ENCODE measurements around the gene CXADR.

CXADR gene

DNA sequence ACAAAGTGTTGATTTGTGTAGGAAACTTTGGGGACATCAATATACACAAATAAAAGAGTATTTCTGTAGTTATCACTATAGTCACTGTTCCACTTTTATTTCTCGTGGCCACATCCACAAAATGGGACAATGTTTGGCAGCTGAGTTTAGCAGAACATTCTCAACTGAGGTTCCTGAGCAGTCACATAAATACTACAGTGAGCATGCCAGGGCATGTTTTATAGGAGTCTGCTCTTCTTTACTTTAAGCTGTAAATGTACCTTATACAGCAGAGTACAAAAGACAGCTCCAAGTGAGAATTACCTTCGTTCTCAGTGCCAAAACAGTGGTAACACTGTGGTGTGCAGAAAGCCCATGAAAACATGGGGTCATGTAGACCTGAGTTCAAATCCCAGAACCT, 94.8 kb downstream of the CXADR start:
- no peak for DNase-seq (ENCODE audit: low spot score)

DNA sequence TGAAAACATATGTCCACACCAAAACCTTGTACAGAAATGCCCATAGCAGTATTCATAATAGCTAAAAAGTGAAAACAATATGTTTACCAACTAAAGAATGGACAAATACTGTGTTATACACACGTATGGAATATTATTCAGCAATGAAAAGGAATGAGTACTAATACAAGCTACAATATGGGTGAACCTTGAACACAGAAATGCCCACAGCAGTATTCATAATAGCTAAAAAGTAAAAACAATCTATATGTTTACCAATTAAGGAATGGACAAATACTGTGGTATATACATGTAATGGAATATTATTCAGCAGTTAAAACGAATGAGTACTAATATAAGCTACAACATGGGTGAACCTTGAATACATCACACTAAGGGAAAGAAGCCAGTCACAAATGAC, 96.8 kb downstream of the CXADR start:
- DNase-seq (ENCODE audit: low spot score): no peak

DNA sequence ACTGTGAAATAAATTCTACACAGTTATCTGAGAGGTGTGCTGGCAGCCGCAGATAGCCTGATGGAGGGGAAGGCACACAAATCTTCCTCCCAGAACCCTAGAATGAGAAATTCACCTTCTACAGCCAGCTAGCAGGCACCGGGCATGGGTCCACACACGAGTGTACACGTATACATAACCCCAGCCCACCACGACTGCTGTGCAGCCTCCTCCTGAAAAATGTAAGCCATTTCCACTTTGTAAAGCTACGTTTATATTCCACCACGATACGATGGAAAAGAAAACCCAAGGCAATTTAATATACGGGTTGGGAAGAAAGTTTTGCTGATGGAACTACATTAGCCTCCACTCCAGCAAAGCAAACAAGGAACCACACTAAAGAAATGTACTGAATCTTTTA, 98.1 kb downstream of the CXADR start:
- peak; percentile 12 for DNase-seq (ENCODE audit: low spot score)

DNA sequence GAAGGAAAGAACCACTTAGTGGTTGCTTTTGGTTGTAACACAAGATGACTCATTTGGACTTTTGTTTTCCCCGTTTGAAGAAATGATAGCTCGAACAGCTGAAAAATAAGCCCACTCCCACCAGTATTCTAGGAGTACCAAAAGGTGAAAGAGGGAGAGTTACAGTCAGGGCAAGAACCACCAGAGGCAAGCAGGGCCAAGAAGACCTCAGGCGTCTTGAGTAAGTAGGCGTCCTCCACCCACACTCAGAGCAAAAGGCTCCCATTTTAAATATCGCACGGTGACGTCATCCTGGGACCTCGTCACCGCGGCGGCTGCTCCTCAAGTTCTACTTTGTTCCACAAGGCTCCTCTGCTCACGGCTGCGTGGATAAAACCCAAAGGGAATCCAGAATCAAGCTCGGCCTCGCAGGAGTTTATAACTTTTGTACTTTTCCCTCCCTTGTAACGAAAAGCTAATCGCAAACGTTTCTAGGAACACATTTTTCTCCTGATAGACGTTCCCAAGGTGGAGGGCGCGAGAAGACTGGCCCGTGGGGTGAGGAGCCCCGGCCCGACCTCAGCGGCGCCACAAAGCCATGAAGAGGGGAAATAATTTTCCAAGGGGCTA, 98.7 kb downstream of the CXADR start:
- peak; percentile 83 for DNase-seq (ENCODE audit: low spot score)

DNA sequence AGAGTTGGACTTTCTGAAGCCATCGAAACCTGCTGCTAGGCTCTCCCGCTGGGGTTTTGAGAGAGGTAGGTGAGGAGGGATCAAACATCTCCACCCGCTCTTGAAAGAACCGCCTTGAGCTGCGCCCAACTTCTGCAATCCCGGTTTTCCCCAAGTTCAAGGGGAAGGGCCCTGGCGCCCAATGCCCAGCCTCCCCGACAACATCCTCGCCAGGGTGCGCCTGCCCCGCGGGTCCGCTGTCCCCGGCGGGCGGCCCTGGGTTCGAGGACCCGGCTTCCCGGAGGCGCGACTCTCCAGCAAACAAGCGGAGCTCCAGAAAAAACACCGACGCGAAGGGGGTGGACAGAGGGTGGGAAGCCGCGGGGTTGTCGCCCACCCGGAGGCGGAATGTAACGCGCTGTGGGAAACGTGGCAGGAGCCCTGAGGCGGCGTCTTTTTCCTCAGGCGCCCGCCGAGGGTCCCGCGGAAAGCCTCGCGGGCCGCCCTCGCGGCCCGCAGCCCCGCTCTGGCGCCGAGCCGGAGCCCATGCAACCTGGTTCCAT, 99.3 kb downstream of the CXADR start:
- peak; percentile 51 for DNase-seq (ENCODE audit: low spot score)

DNA sequence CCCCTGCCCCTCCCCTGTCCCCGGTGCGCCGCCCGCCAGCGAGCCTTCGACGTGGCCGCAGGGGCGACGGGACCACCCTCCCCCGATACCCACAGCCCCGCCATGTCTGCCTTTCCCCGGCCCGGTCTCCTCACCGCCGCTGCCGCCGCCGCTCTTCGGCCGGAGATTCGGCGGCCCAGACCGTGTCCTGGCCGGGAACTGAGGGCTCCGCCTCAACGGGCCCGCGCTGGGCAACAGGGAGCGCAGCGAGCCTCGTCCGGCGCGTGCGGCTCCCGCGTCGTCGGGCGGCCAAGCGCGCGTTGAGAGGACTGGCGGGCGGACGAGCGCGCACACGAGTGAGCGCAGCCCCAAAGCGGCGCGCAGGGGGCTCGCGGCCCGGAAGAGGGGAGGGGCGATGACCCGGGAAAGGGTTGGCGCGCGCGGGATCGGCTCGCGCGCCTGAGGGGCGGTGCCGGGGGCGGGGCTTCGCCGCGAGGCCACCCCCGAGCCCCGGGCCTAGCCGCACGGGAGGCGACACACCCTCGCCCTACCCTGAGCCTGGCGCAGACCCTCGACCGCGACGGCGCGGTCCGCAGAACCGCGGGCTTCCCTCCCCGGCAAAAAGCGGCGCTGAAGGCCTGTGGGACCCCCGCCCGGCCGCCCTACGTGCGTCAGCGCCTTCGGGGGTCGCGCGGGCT, 99.9 kb downstream of the CXADR start, which contains the start of gene BTG3:
Gene BTG3, minus strand, starts transcription at position 337 of the 677 bp plus-strand sequence. CDS start 3,757 bp downstream, outside the sequence.
- peak; percentile 94 for DNase-seq (ENCODE audit: low spot score)

GRCh38 chr21:17613242-17613676, 100.4 kb downstream of the CXADR start:
- DNase-seq (ENCODE audit: low spot score): peak; percentile 18

- DNase-seq (ENCODE audit: low spot score): no peak
Observed at GRCh38 chr21:17616831-17617230, 104.0 kb downstream of the CXADR start.

DNA sequence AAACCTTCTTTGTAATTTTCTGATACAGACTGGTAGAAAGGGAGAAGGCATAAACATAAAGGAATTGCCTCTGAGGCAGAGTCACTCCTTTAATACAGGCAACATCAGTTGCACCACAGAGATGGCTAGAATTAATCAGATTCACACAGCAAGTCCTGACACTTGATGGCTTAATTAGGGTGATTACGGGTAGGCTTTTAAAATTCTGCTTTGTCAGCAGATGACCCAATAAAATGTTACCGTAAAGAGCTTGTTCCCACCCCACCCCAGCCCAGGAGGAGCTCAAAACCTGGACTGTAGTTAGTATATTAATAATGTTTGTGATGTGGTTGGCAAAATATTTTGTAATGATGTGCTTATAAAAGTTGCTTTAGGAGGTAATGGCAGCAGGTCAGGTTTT, 109.2 kb downstream of the CXADR start:
- DNase-seq (ENCODE audit: low spot score): no peak

DNA sequence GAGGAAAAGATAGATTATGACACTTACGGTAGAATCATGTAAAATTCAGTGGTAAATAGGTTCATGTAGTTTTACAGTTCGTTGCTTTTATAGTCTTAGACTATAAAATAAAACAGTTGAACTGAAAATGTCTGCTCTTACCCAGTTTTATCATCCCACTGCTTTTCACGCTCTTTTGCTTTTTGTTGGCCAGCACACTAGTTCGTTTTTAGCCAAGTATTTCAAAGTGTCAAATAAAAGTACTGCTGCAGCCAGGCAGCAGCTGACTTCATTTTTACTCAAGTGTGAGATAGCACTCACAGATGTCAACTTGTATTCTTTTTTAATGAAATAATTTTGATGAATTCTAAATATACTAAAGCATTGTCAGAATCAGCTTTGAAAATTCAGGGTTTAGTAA, 118.4 kb downstream of the CXADR start:
- DNase-seq (ENCODE audit: low spot score): no peak

- DNase-seq (ENCODE audit: low spot score): no peak
Observed at GRCh38 chr21:17636711-17637110, 123.9 kb downstream of the CXADR start.

- no peak for DNase-seq (ENCODE audit: low spot score)
Observed at GRCh38 chr21:17640821-17641220, 128.0 kb downstream of the CXADR start.
